ENCODE data around the gene PPA2. TPM values are rescaled to one million over a fixed set of nuclear protein-coding genes. Genes with fewer than 3 reads are reported as not detected.

PPA2 gene
- total and polyA plus RNA-seq, 10 of the 15 experiments (the other 5 are each of a cell fraction or from before 2014, with no cell fraction given) = 93.8 to 293 (median 146) TPM

DNA sequence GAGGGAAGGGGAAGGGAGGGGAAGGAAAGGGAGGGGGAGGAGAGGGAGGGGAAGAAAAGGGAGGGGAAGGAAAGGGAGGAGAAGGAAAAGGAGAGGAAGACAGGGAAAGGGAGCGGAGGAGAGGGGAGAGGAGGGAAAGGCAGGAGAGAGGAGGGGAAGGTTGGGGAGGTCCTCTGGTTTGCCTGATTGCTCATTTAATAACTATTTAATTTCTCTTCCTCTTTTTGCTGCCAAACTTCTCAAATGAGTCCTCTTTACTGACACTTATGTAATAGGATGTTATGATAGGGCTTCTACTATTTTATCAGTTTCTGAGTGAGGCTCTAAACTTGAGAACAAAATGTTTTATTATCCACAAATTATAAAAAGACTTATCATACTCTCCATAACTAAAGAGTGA is 35.4 kb upstream of the PPA2 start:
- DNase-seq (ENCODE audit: low read depth, low spot score) (peak; percentile 20), FAIRE-seq (peak; percentile 80), ATAC-seq (peak; percentile 96)
- in situ Hi-C loops (cut with MboI) (no loop called here), intact Hi-C loops (cut with micrococcal nuclease; ENCODE audit: unreplicated experiment) (loop anchor here (1.0 to 10.0 kb wide), 2 partner anchors 85 to 686 kb away; no protein-coding TSS in a partner anchor)
- Histone ChIP-seq H3K79me2 (ENCODE audit: control insufficient read depth, insufficient read depth, low read length) (no peaks in the 10 kb centered on the region), H3K4me2 (ENCODE audit: control insufficient read depth, insufficient read depth) (no peak overlapping the region), H3K4me3 (no peak overlapping the region), H3K27ac (ENCODE audit: control insufficient read depth, insufficient read depth) (no peak overlapping the region), H3K36me3 (ENCODE audit: control insufficient read depth in 2 of 2, insufficient read depth in 2 of 2, low read length in 1 of 2) (no peaks in the 10 kb centered on the region), H3K9ac (ENCODE audit: control insufficient read depth, insufficient read depth, low read length) (no peak overlapping the region), H4K20me1 (ENCODE audit: control insufficient read depth, insufficient read depth) (no peaks in the 10 kb centered on the region), H3K9me3 (replicated peaks; ENCODE audit: control insufficient read depth, insufficient read depth, low read length) (no peaks in the 10 kb centered on the region), H3K4me1 (ENCODE audit: control insufficient read depth, insufficient read depth, low read length) (peaks cover 8% of the 10 kb centered on the region; the same call in 1 of the 2 replicates), H2AFZ (ENCODE audit: control insufficient read depth, low read depth, low read length) (no peak overlapping the region), H3K27me3 (replicated peaks in 1 of 2; ENCODE audit: control insufficient read depth in 2 of 2, insufficient read depth in 2 of 2, low read length in 1 of 2) (no peaks in the 10 kb centered on the region)
- CTCF ChIA-PET = interaction anchor here (0.6 to 2.5 kb wide), 3 partner anchors 12 to 244 kb away, joined by 3 to 7 read pairs (median 4); no protein-coding TSS in a partner anchor
- WGBS (ENCODE audit: insufficient coverage, insufficient replicate concordance, low lambda C conversion rate, missing lambda C conversion rate) = 0% methylated on average over 1 of the region's 1 CpG
- SMC1A ChIA-PET (ENCODE audit: uncharacterized antibody, unreplicated experiment) = interaction anchor here (0.6 to 2.7 kb wide), 2 partner anchors 156 to 272 kb away, joined by 3 to 15 read pairs; no protein-coding TSS in a partner anchor
- no TSS peak for BruUV-seq (replicated peaks)
- RAD21 ChIA-PET (ENCODE audit: unreplicated experiment) = no interaction called here
- POLR2A ChIA-PET = interaction anchor here (0.7 kb wide), 1 partner anchor 81 kb away, joined by 4 read pairs; no protein-coding TSS in a partner anchor
- TF ChIP-seq BCL11A (IDR thresholded peaks at IDR 0.05; ENCODE audit: low read depth, low read length) = peak; percentile 49; the same call in 1 of the 2 replicates
- TF ChIP-seq EED (IDR thresholded peaks at IDR 0.05; ENCODE audit: low read depth) = peak; percentile 53; the same call in 1 of the 2 replicates
- TF ChIP-seq, protein P1, sequence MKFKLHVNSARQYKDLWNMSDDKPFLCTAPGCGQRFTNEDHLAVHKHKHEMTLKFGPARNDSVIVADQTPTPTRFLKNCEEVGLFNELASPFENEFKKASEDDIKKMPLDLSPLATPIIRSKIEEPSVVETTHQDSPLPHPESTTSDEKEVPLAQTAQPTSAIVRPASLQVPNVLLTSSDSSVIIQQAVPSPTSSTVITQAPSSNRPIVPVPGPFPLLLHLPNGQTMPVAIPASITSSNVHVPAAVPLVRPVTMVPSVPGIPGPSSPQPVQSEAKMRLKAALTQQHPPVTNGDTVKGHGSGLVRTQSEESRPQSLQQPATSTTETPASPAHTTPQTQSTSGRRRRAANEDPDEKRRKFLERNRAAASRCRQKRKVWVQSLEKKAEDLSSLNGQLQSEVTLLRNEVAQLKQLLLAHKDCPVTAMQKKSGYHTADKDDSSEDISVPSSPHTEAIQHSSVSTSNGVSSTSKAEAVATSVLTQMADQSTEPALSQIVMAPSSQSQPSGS (IDR thresholded peaks at IDR 0.05; ENCODE audit: low read length) = peak; percentile 57
- TF ChIP-seq E2F4 (IDR thresholded peaks at IDR 0.05; ENCODE audit: low read depth, low read length) = no peak
- TF ChIP-seq, protein P2, sequence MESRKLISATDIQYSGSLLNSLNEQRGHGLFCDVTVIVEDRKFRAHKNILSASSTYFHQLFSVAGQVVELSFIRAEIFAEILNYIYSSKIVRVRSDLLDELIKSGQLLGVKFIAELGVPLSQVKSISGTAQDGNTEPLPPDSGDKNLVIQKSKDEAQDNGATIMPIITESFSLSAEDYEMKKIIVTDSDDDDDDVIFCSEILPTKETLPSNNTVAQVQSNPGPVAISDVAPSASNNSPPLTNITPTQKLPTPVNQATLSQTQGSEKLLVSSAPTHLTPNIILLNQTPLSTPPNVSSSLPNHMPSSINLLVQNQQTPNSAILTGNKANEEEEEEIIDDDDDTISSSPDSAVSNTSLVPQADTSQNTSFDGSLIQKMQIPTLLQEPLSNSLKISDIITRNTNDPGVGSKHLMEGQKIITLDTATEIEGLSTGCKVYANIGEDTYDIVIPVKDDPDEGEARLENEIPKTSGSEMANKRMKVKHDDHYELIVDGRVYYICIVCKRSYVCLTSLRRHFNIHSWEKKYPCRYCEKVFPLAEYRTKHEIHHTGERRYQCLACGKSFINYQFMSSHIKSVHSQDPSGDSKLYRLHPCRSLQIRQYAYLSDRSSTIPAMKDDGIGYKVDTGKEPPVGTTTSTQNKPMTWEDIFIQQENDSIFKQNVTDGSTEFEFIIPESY (IDR thresholded peaks at IDR 0.05) = no peak
- TF ChIP-seq JUND (IDR thresholded peaks at IDR 0.05; ENCODE audit: low read depth, low read length) = peak; percentile 90
- TF ChIP-seq, protein P3, sequence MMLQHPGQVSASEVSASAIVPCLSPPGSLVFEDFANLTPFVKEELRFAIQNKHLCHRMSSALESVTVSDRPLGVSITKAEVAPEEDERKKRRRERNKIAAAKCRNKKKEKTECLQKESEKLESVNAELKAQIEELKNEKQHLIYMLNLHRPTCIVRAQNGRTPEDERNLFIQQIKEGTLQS (IDR thresholded peaks at IDR 0.05; ENCODE audit: borderline replicate concordance, extremely low read depth, low read depth, low read length) = no peak
- peak; percentile 72; the same call in 1 of the 2 replicates for TF ChIP-seq BMI1 (IDR thresholded peaks at IDR 0.05; ENCODE audit: borderline replicate concordance)
- TF ChIP-seq NBN (IDR thresholded peaks at IDR 0.05) = 0 out of 2 replicates have a peak, but pooled peaks have one; percentile 65
- TF ChIP-seq PKNOX1 (IDR thresholded peaks at IDR 0.05) = peak; percentile 43; the same call in 1 of the 2 replicates
- no peak for TF ChIP-seq KAT2A (conservative IDR thresholded peaks at IDR 0.05; ENCODE audit: control insufficient read depth, low read depth, low read length)
- no peak for TF ChIP-seq EGR1 (IDR thresholded peaks at IDR 0.05; ENCODE audit: borderline replicate concordance in 1 of 2, low read depth in 2 of 2, low read length in 2 of 2)
- peak; percentile 18 to 78; a peak in 2 of 4 replicates for TF ChIP-seq EP300 (IDR thresholded peaks at IDR 0.05; ENCODE audit: borderline replicate concordance in 1 of 2, control insufficient read depth in 1 of 2, low read depth in 2 of 2, low read length in 2 of 2)
- peak; percentile 85 for TF ChIP-seq IKZF2 (IDR thresholded peaks at IDR 0.05)
- TF ChIP-seq NFIC (IDR thresholded peaks at IDR 0.05; ENCODE audit: low read depth, low read length) = peak; percentile 52; the same call in 1 of the 2 replicates
- no peak for TF ChIP-seq NFYB (IDR thresholded peaks at IDR 0.05; ENCODE audit: insufficient read depth, low read depth, low read length)
- peak; percentile 74 for TF ChIP-seq IKZF1 (conservative IDR thresholded peaks at IDR 0.05)
- no peak for TF ChIP-seq CHD2 (IDR thresholded peaks at IDR 0.05; ENCODE audit: borderline replicate concordance, low read depth, low read length)
- TF ChIP-seq RUNX3 (IDR thresholded peaks at IDR 0.05; ENCODE audit: low read length) = peak; percentile 31

Measured in GM12878 (cell line).